HG02610 (cell line): ENCODE data around the gene SPACA7.
"Not testable (repeated sequence)": the region's sequence is repeated elsewhere in the genome, so short reads cannot be mapped to it uniquely, and the experiment has no call there.

Experiments
- ATAC-seq: cut with Tn5 transposase; IDR thresholded peaks from one replicate; pipeline ENCODE4 v1.9.1; 2021; ENCODE audit warnings: mild to moderate bottlenecking, moderate library complexity; ENCODE audit not compliant: unreplicated experiment

SPACA7 gene

GRCh38 chr13:112416647-112417046 lies 40.5 kb downstream of the SPACA7 start:
- no peak for ATAC-seq

GRCh38 chr13:112417079-112417478 lies 40.9 kb downstream of the SPACA7 start:
- no peak for ATAC-seq

GRCh38 chr13:112424098-112424497 lies 47.9 kb downstream of the SPACA7 start:
- ATAC-seq: no peak

- ATAC-seq: no peak
These were observed 52.5 kb downstream of the SPACA7 start for GRCh38 chr13:112428704-112429103.

GRCh38 chr13:112431734-112432133 lies 55.6 kb downstream of the SPACA7 start:
- ATAC-seq: no peak

- not testable (repeated sequence) for ATAC-seq
These were observed 56.6 kb downstream of the SPACA7 start for GRCh38 chr13:112432734-112433133.

GRCh38 chr13:112433517-112433916 lies 57.4 kb downstream of the SPACA7 start:
- ATAC-seq: not testable (repeated sequence)

- ATAC-seq: no peak
These were observed 57.9 kb downstream of the SPACA7 start for GRCh38 chr13:112434032-112434431.

GRCh38 chr13:112434937-112435523 lies 58.9 kb downstream of the SPACA7 start:
- ATAC-seq: no peak

GRCh38 chr13:112435973-112436372 lies 59.8 kb downstream of the SPACA7 start:
- ATAC-seq: no peak

GRCh38 chr13:112438094-112438493 lies 61.9 kb downstream of the SPACA7 start:
- no peak for ATAC-seq

- no peak for ATAC-seq
These were observed 62.4 kb downstream of the SPACA7 start for GRCh38 chr13:112438515-112438914.

- no peak for ATAC-seq
These were observed 65.1 kb downstream of the SPACA7 start for GRCh38 chr13:112441226-112441625.

GRCh38 chr13:112441779-112442310 lies 65.7 kb downstream of the SPACA7 start:
- ATAC-seq: no peak

- no peak for ATAC-seq
These were observed 66.4 kb downstream of the SPACA7 start for GRCh38 chr13:112442483-112443090.

- ATAC-seq: no peak
These were observed 67.2 kb downstream of the SPACA7 start for GRCh38 chr13:112443191-112443994.

GRCh38 chr13:112443995-112444311 lies 67.8 kb downstream of the SPACA7 start:
- no peak for ATAC-seq

- no peak for ATAC-seq
These were observed 68.6 kb downstream of the SPACA7 start for GRCh38 chr13:112444416-112445399.

GRCh38 chr13:112445411-112446271 lies 69.5 kb downstream of the SPACA7 start:
- ATAC-seq: no peak

GRCh38 chr13:112446347-112446861 lies 70.2 kb downstream of the SPACA7 start:
- no peak for ATAC-seq
